ENCODE measurements around the gene DGKH.

Gene DGKH

DNA sequence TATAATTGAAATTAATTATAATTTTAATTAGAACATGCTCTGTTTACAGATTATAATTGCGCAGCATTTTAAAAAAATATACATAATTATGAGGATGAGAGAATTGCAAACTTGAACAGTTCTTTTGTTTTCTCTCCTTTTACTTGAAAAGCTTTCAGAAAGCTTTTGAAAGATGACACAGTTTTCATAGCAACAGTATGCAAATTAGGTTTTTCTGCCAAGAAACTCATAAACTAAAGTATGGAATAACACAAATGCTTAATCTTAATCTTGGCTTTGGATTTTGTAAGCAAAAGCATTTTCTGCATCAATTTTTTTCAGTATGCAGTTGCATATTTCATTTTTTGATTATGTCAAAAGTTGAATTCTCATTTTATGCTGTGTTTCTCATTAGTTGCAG lies 190.7 kb downstream of the DGKH start:
- H3K4me1 ChIP-seq (ENCODE audit: insufficient read depth, low read length, severe bottlenecking), result no peaks in the 10 kb centered on the region
- no peak for TF ChIP-seq EZH2 (IDR thresholded peaks at IDR 0.05; ENCODE audit: borderline replicate concordance, low read length)
- TF ChIP-seq, protein P1, sequence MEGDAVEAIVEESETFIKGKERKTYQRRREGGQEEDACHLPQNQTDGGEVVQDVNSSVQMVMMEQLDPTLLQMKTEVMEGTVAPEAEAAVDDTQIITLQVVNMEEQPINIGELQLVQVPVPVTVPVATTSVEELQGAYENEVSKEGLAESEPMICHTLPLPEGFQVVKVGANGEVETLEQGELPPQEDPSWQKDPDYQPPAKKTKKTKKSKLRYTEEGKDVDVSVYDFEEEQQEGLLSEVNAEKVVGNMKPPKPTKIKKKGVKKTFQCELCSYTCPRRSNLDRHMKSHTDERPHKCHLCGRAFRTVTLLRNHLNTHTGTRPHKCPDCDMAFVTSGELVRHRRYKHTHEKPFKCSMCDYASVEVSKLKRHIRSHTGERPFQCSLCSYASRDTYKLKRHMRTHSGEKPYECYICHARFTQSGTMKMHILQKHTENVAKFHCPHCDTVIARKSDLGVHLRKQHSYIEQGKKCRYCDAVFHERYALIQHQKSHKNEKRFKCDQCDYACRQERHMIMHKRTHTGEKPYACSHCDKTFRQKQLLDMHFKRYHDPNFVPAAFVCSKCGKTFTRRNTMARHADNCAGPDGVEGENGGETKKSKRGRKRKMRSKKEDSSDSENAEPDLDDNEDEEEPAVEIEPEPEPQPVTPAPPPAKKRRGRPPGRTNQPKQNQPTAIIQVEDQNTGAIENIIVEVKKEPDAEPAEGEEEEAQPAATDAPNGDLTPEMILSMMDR (IDR thresholded peaks at IDR 0.05; ENCODE audit: low read length), result no peak
- no peak overlapping the region for H3K9ac ChIP-seq (ENCODE audit: low read length)
- no peaks in the 10 kb centered on the region for H3K36me3 ChIP-seq (ENCODE audit: insufficient read depth, low read length)
- H3K27me3 ChIP-seq (ENCODE audit: insufficient read depth, low read length), result no peaks in the 10 kb centered on the region
- H3K79me2 ChIP-seq (ENCODE audit: insufficient read depth, low read length), result no peaks in the 10 kb centered on the region
- no peaks in the 10 kb centered on the region for H3F3A ChIP-seq (ENCODE audit: insufficient read depth, low read length)
- no peak overlapping the region for H2AFZ ChIP-seq (ENCODE audit: low read length)
- no peaks in the 10 kb centered on the region for H4K20me1 ChIP-seq (ENCODE audit: insufficient read depth, low read length)
- no peak overlapping the region for H3K27ac ChIP-seq (ENCODE audit: low read depth, low read length, poor library complexity, severe bottlenecking)
- no peaks in the 10 kb centered on the region for H3K9me2 ChIP-seq (ENCODE audit: low read depth, low read length)
- no peak overlapping the region for H3K4me3 ChIP-seq (ENCODE audit: low read depth, low read length, poor library complexity, severe bottlenecking)
- H3K9me3 ChIP-seq (ENCODE audit: low read length), result no peaks in the 10 kb centered on the region
- no peak overlapping the region for H3K4me2 ChIP-seq (ENCODE audit: low read length)

DNA sequence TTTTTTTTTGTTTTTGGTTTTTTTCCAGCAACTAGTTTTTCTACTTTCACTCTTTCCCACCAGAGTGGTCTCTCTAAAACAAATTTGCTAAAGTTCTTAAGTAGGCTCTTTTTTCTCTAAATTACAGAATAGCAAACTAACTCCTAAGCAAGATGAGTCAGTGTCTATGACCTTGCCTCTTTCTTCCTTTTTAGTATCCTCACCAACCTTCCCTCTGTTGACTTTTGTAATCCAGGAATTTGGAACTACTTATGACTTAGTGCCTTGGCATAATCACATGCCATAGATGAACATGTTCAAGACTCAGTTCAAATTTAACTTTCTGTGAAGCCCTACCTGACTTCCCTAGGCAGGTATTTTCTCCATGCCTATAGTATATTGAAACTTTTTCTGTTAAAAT lies 191.2 kb downstream of the DGKH start:
- no peak overlapping the region for H3K4me3 ChIP-seq (ENCODE audit: low read depth, low read length, poor library complexity, severe bottlenecking)
- H4K20me1 ChIP-seq (ENCODE audit: insufficient read depth, low read length), result no peaks in the 10 kb centered on the region
- H3K27me3 ChIP-seq (ENCODE audit: insufficient read depth, low read length), result no peaks in the 10 kb centered on the region
- no peaks in the 10 kb centered on the region for H3K36me3 ChIP-seq (ENCODE audit: insufficient read depth, low read length)
- H3F3A ChIP-seq (ENCODE audit: insufficient read depth, low read length), result no peaks in the 10 kb centered on the region
- H3K4me1 ChIP-seq (ENCODE audit: insufficient read depth, low read length, severe bottlenecking), result no peaks in the 10 kb centered on the region
- H3K9me2 ChIP-seq (ENCODE audit: low read depth, low read length), result no peaks in the 10 kb centered on the region
- H2AFZ ChIP-seq (ENCODE audit: low read length), result no peak overlapping the region
- TF ChIP-seq, protein P1 (IDR thresholded peaks at IDR 0.05; ENCODE audit: low read length), result no peak
- no peak for TF ChIP-seq EZH2 (IDR thresholded peaks at IDR 0.05; ENCODE audit: borderline replicate concordance, low read length)
- H3K9ac ChIP-seq (ENCODE audit: low read length), result no peak overlapping the region
- no peaks in the 10 kb centered on the region for H3K79me2 ChIP-seq (ENCODE audit: insufficient read depth, low read length)
- no peaks in the 10 kb centered on the region for H3K9me3 ChIP-seq (ENCODE audit: low read length)
- no peak overlapping the region for H3K27ac ChIP-seq (ENCODE audit: low read depth, low read length, poor library complexity, severe bottlenecking)
- H3K4me2 ChIP-seq (ENCODE audit: low read length), result no peak overlapping the region

DNA sequence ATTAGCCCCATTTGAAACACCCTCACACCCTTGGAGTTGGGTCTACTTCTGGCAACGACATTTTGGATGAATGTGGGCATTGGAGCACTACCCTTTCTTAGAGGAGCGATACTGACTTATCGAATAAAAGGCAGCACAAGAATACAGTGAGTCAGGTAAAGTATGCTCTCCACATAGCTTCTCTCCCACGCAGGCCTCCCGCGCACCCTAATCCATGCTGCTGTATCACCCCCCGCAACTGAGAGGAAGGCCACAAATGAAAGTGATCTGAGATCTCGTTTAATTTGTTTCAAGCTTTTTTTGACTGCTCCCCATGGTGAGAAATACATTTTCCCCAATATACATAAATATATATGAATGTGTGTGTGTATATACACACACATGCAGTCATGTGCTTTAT lies 198.1 kb downstream of the DGKH start:
- Histone ChIP-seq H3K27ac (ENCODE audit: low read depth, low read length, poor library complexity, severe bottlenecking) (no peak overlapping the region), H3K27me3 (ENCODE audit: insufficient read depth, low read length) (no peaks in the 10 kb centered on the region), H4K20me1 (ENCODE audit: insufficient read depth, low read length) (no peaks in the 10 kb centered on the region), H3K4me2 (ENCODE audit: low read length) (no peak overlapping the region), H3F3A (ENCODE audit: insufficient read depth, low read length) (no peaks in the 10 kb centered on the region), H3K9me3 (ENCODE audit: low read length) (no peaks in the 10 kb centered on the region), H3K4me1 (ENCODE audit: insufficient read depth, low read length, severe bottlenecking) (no peaks in the 10 kb centered on the region), H3K9me2 (ENCODE audit: low read depth, low read length) (no peaks in the 10 kb centered on the region), H3K4me3 (ENCODE audit: low read depth, low read length, poor library complexity, severe bottlenecking) (no peak overlapping the region), H2AFZ (ENCODE audit: low read length) (no peak overlapping the region), H3K36me3 (ENCODE audit: insufficient read depth, low read length) (no peaks in the 10 kb centered on the region), H3K9ac (ENCODE audit: low read length) (no peak overlapping the region), H3K79me2 (ENCODE audit: insufficient read depth, low read length) (no peaks in the 10 kb centered on the region)
- no peak for TF ChIP-seq EZH2 (IDR thresholded peaks at IDR 0.05; ENCODE audit: borderline replicate concordance, low read length)
- TF ChIP-seq, protein P1 (IDR thresholded peaks at IDR 0.05; ENCODE audit: low read length), result no peak
